Spleen (tissue), 7 donors: ENCODE results near the gene RNF227.

Source experiments
- CTCF ChIP-seq, 11 experiments: fragments of 200-600 bp in 7 of 11; fragments of 450-650 bp in 4 of 11; sonication (generic) in 4 of 11; IDR thresholded peaks in 8 of 11; conservative IDR thresholded peaks in 3 of 11; 1 replicate in 7 of 11; 2 replicates in 4 of 11; pipeline versions ENCODE4 v1.4.0 to v1.8.0; 2016 to 2021; ENCODE audit warnings: antibody characterized with exemption in 11 of 11, inconsistent platforms in 4 of 11, mild to moderate bottlenecking in 1 of 11
- POLR2A ChIP-seq, 3 donors: fragments of 450-650 bp; IDR thresholded peaks; one replicate each; pipeline ENCODE4 v1.5.1; 2017; ENCODE audit warnings: antibody characterized with exemption in 3 of 3, mild to moderate bottlenecking in 1 of 3
- donor health status: DM: no; HTN: no; CAD: no; lungs with moderate emphysema.
- donor health status: DM: no; HTN: no; CAD: no.
- donor health status: DM: no; HTN: no; CAD: no.

- TF ChIP-seq CTCF (IDR thresholded peaks at IDR 0.05 in 8 of 11, conservative IDR thresholded peaks at IDR 0.05 in 3 of 11) (peak in 3 of 11 experiments; percentile 4 to 17 (median 10)), POLR2A (IDR thresholded peaks at IDR 0.05) (peak in 2 of 3 donors; percentile 19 to 73)
Observed at GRCh38 chr17:7922845-7923628, 6.9 kb upstream of the RNF227 start.
